NOMO-1 treated with DMSO at 0.1 percent for 48 hours (cell line): ENCODE measurements around the gene GP1BB.
A peak's percentile ranks its signal among the peaks of the same experiment; 100 is the strongest.
"Not testable (repeated sequence)": the region's sequence is repeated elsewhere in the genome, so short reads cannot be mapped to it uniquely, and the experiment has no call there.

Experiments
- DNase-seq: peaks from one replicate; lab custom pipeline; 2025; ENCODE audit not compliant: unreplicated experiment; lab: John Stamatoyannopoulos, UW

The GP1BB gene

GRCh38 chr22:19724927-19725661, 1.8 kb downstream of the GP1BB start:
- DNase-seq: no peak

GRCh38 chr22:19726064-19726788, 2.9 kb downstream of the GP1BB start:
- DNase-seq: not testable (repeated sequence)

- no peak for DNase-seq
Observed at GRCh38 chr22:19727310-19728150, 4.2 kb downstream of the GP1BB start.

DNA sequence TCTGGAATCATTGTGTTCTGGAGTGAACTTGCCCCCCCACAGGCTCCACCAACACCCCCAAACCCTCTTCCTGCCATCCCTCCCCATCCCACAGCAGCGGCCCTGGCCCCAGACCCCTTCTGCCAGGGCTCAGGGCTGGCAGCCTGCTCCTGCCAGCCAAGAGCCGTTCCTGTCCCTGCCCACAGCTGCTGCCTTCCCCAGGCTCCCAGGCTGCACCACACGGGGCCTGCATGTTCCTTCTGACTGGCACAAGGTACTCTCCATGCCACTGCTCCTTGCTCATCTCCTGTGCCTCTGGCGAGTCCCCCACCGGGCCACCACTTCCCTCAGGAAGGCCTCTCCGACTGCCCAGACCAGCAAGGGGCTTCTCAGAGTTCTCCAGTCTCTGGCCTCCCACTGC, 4.9 kb downstream of the GP1BB start:
- no peak for DNase-seq

DNA sequence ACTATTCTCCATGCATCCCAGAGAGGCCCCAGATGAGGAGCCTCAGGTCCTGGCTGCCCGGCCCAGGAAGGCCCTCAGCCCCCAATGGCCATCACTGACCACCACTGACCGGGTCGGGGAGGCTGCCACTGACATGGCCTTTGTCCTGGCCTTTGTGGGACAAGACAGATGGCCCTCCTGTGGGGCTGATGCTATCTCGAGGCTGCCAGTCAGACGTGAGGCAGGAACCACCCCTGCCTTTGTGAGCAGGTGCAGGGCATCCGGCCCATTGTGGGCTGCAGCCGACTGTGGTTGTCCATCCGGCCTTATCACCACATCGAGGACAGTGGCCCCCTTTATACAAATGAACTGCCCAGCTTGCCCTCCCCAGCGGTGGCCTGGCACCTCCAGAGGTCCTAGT, 5.5 kb downstream of the GP1BB start:
- no peak for DNase-seq

DNA sequence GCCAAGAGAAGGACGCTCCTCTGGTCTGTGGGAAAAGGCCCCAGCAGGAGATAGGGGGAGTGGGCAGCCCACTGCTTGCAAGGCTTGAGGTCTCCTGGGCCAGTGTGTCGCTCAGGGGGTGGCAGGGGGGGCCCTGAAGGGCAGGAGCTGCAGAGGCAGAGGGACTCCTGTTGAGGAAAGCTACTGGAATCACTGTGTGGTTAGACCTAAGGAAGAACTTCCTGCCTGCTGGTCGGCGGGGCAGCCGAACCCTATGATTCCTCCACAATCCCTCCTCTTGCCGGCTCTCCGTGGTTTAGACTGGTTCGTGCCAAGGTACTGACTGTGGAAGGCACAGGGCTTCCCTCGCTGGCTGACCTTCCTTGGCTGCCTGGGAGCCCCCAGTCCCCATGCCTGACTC, 6.2 kb downstream of the GP1BB start:
- no peak for DNase-seq

- no peak for DNase-seq
Observed at GRCh38 chr22:19730198-19730597, 6.9 kb downstream of the GP1BB start.

GRCh38 chr22:19730655-19731360, 7.5 kb downstream of the GP1BB start:
- DNase-seq: peak; percentile 70

GRCh38 chr22:19731361-19732135, 8.2 kb downstream of the GP1BB start:
- no peak for DNase-seq

DNA sequence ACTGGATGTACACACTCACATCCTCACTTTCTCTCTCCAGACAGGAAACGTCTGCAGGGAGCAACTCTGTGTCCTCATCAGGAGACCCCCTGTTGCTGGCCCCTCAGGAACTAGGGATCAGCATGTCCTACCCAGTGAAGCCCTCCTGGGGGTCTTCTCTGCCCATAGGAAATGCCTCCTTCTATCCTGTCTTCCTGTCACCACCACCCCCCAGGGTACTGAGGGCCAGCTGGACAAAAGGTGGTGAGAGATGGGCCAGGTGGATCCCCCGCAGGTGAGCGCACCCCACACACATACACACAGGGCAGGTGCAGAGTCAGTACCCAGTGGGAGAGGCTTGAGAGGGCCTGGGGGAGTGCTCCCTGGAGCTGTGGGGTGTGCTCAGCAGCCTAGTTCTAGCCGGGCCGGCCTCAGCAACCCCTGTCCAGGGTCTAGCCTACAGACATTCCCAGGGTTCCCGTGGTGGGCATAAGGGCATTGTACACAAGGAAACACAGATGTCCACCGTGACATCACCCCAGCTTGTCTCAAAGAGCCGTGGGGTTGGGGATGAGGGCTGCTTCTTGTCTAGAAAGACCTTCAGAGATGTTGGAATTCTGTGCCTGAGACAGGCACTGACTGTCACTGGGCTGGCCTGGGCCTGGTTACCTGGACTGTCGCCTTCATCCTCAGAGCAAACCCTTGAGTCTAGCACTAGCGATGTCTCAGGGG, 9.2 kb downstream of the GP1BB start:
- no peak for DNase-seq

GRCh38 chr22:19733755-19734154, 10.4 kb downstream of the GP1BB start:
- no peak for DNase-seq

DNA sequence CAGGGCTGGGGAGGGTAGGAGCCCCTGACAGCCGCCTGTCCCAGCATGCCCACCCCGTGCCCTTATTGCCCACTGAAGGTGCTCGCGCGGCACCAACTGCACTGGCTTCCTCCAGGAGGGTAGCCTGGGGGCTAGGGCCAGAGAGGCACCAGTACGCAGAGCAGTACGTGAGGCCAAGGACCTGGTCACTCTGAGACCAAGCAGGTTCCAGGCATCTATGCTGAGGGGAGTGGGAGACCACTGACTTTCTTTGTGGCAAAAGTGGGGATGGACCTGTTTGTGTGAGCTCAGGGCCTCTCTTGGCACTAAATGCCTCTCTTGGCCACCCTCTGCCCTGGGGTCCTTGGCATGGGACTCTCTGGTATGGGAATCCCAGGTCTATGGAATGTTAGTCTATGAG, 10.8 kb downstream of the GP1BB start:
- DNase-seq: no peak

GRCh38 chr22:19734837-19735382, 11.6 kb downstream of the GP1BB start:
- DNase-seq: no peak

DNA sequence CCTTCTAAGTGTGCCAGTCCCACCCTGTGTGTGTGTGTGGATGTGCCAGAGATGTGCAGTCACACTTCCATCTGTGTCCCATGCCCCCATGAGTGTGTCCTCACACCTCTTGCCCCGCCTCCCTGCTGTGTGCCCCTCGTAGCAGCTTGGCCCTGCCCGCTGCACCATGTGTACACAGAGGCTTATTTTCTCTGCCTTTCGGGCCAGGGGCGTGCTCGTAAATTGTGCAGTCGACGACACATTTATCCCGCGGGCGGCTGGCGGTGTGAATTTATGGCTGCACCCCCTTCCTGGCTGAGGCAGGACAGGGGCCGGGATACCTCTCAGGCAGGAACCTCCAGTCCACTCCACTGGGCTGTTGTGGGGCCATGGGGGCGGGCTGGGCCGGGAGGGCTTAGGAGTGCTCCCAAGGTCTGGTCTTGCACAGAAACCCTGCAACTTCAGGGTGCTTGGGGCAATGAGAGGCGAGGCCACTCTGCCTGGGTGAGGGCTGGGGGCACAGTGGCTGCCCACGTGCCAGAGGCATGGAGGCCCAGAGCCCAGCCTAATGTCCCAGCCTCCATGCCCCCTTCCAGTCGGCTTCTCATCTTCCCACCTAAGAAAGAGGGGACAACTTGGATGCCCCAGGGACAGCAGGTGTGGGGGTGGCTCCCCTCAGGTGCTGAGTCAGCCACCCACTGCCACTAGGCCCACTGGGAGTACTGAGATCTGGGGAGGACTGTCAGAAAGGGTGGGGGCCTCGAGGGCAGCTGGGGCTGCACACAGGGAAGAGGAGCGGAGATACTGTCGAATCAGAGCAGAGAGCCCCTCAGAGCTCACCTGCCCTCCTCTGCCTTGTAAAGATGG, 12.5 kb downstream of the GP1BB start:
- no peak for DNase-seq

- DNase-seq: no peak
Observed at GRCh38 chr22:19737846-19738663, 14.7 kb downstream of the GP1BB start.

DNA sequence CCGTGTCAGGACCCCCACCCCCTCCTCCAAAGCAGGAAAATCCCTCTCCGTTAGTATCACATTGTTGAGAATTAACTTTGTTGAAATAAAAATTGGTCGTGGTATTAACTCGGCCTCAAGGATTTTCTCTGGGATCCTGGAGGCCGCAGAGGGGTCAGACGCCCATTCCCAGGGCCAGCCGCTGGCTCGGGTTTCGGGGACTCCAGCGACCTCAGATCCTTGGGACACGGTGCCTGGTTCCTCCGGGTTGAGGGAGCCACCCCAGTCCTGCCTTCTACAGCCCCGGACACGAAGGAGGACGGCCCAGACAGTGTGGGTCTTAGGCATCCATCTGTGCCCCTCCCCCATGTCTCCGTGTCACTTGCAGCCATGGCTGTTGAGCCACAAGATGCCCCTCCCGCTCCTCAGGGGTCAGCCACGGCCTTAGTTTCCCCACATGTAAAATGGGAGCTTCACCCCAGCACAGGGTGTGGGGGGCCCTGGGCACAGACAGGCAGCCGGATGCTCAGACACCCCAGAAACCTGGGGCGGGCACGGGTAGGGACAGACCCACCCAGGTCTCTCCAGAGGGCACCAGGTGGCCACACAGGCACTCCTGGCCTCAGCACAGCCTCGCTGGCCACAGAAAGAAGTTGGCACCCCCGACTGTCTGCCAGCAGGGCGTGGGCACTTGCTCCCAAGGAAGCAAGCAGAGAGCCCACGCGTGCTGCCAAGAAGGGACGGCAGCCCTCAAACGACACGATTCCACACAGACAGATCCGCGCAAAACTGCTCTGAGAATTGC, 15.5 kb downstream of the GP1BB start:
- DNase-seq: no peak

- no peak for DNase-seq
Observed at GRCh38 chr22:19739448-19739895, 16.1 kb downstream of the GP1BB start.
